OCI-LY3 (cell line): ENCODE results near the gene EXOC3L1.

Source experiments
- H2AFZ ChIP-seq: fragments of 200-600, 300-600 bp; shearing (Covaris generic); 2 replicates; pipeline ENCODE4 v1.6.0; 2014; ENCODE audit warnings: antibody characterized with exemption, low read depth, low read length
- H3K27ac ChIP-seq: fragments of 200-600, 300-600 bp; sonication (generic); 2 replicates; pipeline ENCODE4 v1.5.1; 2014; ENCODE audit warnings: mild to moderate bottlenecking, low read length, moderate library complexity, mixed read lengths
- H3K27me3 ChIP-seq: fragments of 200-600, 300-600 bp; sonication (generic); 2 replicates; pipeline ENCODE4 v1.6.1; 2014; ENCODE audit warnings: low read depth, low read length, mixed read lengths
- H3K36me3 ChIP-seq: fragments of 200-600, 300-600 bp; sonication (generic); replicated peaks from 2 replicates; pipeline ENCODE3; 2014; ENCODE audit warnings: low read depth, low read length, mixed read lengths
- H3K4me1 ChIP-seq: fragments of 300-600, 200-600 bp; sonication (generic); 2 replicates; pipeline ENCODE4 v1.6.1; 2014; ENCODE audit warnings: low read length, mixed read lengths
- H3K4me2 ChIP-seq: fragments of 200-600, 300-600 bp; sonication (generic); 2 replicates; pipeline ENCODE4 v1.6.1; 2014; ENCODE audit warnings: low read length, mixed read lengths
- H3K4me3 ChIP-seq: fragments of 300-600, 200-600 bp; sonication (generic); 2 replicates; pipeline ENCODE4 v1.5.1; 2014; ENCODE audit warnings: antibody characterized with exemption, mild to moderate bottlenecking, low read length, moderate library complexity
- H3K79me2 ChIP-seq: fragments of 300-600, 200-600 bp; shearing (Covaris generic); 2 replicates; pipeline ENCODE4 v1.6.1; 2014; ENCODE audit warnings: mild to moderate bottlenecking, low read length, mixed read lengths
- H3K9ac ChIP-seq: fragments of 300-600, 200-600 bp; shearing (Covaris generic); 2 replicates; pipeline ENCODE4 v1.6.0; 2014; ENCODE audit warnings: mild to moderate bottlenecking, low read length, moderate library complexity
- H3K9me3 ChIP-seq: fragments of 200-600, 300-600 bp; shearing (Covaris generic); 2 replicates; pipeline ENCODE4 v1.6.1; 2014; ENCODE audit warnings: low read length, mixed read lengths; ENCODE audit not compliant: insufficient read depth
- H4K20me1 ChIP-seq: fragments of 200-600, 300-600 bp; sonication (generic); 2 replicates; pipeline ENCODE4 v1.6.1; 2016; ENCODE audit warnings: low read length, mixed read lengths; ENCODE audit not compliant: insufficient read depth
- CTCF ChIP-seq: fragments of 200-600, 300-600 bp; sonication (generic); IDR thresholded peaks from 2 replicates; pipeline ENCODE4 v1.5.1; 2014; ENCODE audit warnings: antibody characterized with exemption, low read length, low read depth
- EZH2phosphoT487 ChIP-seq: fragments of 200-600 bp; shearing (Covaris generic); IDR thresholded peaks from 2 replicates; pipeline ENCODE4 v1.6.1; 2018; ENCODE audit warnings: antibody characterized with exemption, mixed run types, low read depth

The EXOC3L1 gene

GRCh38 chr16:67223992-67224391, 34.1 kb upstream of the EXOC3L1 start:
- H3K4me2 ChIP-seq, result no peak overlapping the region

DNA sequence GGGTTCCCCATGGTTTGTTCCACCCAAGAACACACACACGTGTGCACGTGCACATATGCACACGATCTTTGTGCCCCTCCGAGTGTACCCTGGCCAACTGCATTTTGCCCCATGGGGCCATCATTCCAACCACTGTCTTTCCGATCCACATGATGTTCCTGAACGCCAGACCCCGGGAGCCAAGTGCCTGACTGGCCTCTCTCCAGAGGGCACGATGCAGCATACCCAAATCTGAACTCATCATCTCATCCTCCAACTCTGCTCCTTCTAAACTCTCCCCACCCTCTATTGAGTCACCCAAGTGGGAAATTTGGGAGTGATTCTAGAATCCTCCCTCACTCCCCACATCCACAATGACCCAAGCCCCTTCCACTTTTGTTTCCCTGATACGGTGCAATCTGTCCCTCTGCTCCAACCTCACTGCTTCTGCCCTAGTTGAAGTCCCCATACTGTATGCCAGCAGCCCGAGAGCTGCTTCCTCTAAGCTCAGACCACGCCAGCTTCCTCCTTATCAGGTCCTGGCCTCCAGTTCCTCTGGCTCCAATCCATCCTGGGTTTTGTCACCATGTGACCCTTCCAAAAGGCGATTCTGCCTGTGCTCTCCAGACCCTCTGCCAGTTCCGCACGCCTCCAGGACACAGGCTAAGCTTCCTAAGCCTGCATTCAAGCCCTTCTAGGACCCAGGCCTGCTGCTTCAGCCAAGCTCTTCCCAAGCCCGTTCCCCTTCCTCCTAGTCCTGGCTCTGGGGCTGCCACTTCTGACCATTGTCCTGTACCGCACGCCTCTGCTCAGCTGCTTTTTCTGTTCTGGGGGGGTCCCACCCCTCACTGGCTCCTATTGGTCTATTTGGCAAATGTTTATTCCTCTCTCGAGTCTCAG, 26.9 kb upstream of the EXOC3L1 start:
- H2AFZ ChIP-seq, result no peak overlapping the region

More at GRCh38 chr16:67223992-67224391, 34.1 kb upstream of the EXOC3L1 start:
- Histone ChIP-seq H3K36me3 (peaks cover 12% of the 10 kb centered on the region), H3K4me1 (peaks cover 13% of the 10 kb centered on the region), H3K4me3 (no peak overlapping the region), H4K20me1 (no peaks in the 10 kb centered on the region), H3K9me3 (no peaks in the 10 kb centered on the region), H3K79me2 (peaks cover 21% of the 10 kb centered on the region), H2AFZ (no peak overlapping the region), H3K27me3 (no peaks in the 10 kb centered on the region), H3K9ac (no peak overlapping the region), H3K27ac (no peak overlapping the region)
- TF ChIP-seq EZH2phosphoT487 (no peak), CTCF (no peak)

DNA sequence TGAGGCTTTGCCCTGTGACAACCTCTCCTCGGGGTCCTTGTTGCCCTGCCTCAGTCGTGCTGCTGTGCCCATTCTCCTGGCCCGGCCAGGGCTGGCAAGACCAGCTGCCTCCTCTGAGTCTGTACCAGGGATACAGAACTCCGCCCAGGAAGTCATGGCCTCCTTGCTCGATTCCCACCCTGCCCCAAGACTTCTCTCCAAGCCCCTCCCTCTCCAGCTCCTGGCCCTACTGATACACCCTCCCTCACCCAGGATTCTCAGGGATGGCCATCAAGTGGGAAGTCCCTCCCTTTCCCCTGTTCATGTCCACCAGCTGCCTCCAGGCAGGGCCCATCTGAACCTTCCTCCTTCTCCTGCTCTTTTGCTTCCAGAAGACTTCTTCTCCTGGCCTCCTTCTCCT, 25.8 kb upstream of the EXOC3L1 start:
- H3K36me3 ChIP-seq, result no peaks in the 10 kb centered on the region
- TF ChIP-seq EZH2phosphoT487 (no peak), CTCF (no peak)
- H3K4me2 ChIP-seq, result no peak overlapping the region

More for the DNA sequence above, 26.9 kb upstream of the EXOC3L1 start:
- TF ChIP-seq CTCF, result no peak
- TF ChIP-seq EZH2phosphoT487, result no peak
- Histone ChIP-seq H3K9ac (no peak overlapping the region), H3K4me2 (no peak overlapping the region), H3K4me1 (no peaks in the 10 kb centered on the region), H3K9me3 (no peaks in the 10 kb centered on the region), H3K4me3 (no peak overlapping the region), H4K20me1 (no peaks in the 10 kb centered on the region), H3K79me2 (no peaks in the 10 kb centered on the region), H3K27ac (no peak overlapping the region), H3K27me3 (no peaks in the 10 kb centered on the region), H3K36me3 (no peaks in the 10 kb centered on the region)

GRCh38 chr16:67213197-67214019, 23.5 kb upstream of the EXOC3L1 start:
- H3K27ac ChIP-seq, result no peak overlapping the region
- H4K20me1 ChIP-seq, result no peaks in the 10 kb centered on the region
- no peak overlapping the region for H2AFZ ChIP-seq
- H3K79me2 ChIP-seq, result no peaks in the 10 kb centered on the region
- no peak overlapping the region for H3K4me3 ChIP-seq
- H3K27me3 ChIP-seq, result no peaks in the 10 kb centered on the region
- no peaks in the 10 kb centered on the region for H3K36me3 ChIP-seq
- no peak for TF ChIP-seq CTCF
- TF ChIP-seq EZH2phosphoT487, result no peak
- no peaks in the 10 kb centered on the region for H3K4me1 ChIP-seq
- H3K9ac ChIP-seq, result no peak overlapping the region
- H3K9me3 ChIP-seq, result no peaks in the 10 kb centered on the region
- H3K4me2 ChIP-seq, result no peak overlapping the region

More for the DNA sequence above, 25.8 kb upstream of the EXOC3L1 start:
- H3K9me3 ChIP-seq, result no peaks in the 10 kb centered on the region
- no peaks in the 10 kb centered on the region for H3K79me2 ChIP-seq
- no peak overlapping the region for H3K27ac ChIP-seq
- no peak overlapping the region for H2AFZ ChIP-seq
- no peak overlapping the region for H3K4me3 ChIP-seq
- H4K20me1 ChIP-seq, result no peaks in the 10 kb centered on the region
- no peaks in the 10 kb centered on the region for H3K27me3 ChIP-seq
- H3K9ac ChIP-seq, result no peak overlapping the region
- no peaks in the 10 kb centered on the region for H3K4me1 ChIP-seq
